Lower lobe of right lung (tissue), 2 donors: ENCODE measurements around the gene STARD9. TPM values are rescaled to one million over a fixed set of nuclear protein-coding genes. Genes with fewer than 3 reads are reported as not detected.

Experiments
- ATAC-seq, 2 donors: fragments of 200-7000 bp; cut with Tn5 transposase; one replicate each; pipeline ENCODE4 v1.9.1; 2020 to 2022; ENCODE audit warnings: mild to moderate bottlenecking in 2 of 2, moderate library complexity in 2 of 2
- DNase-seq: peaks from one replicate; pipeline ENCODE4 v3.0.0-alpha.2; 2020
- H3K27ac ChIP-seq: fragments of 200-600 bp; one replicate; pipeline ENCODE4 v1.8.0; 2022
- H3K27me3 ChIP-seq: fragments of 200-600 bp; one replicate; pipeline ENCODE4 v1.8.0; 2022; ENCODE audit warnings: low read depth
- H3K36me3 ChIP-seq: fragments of 200-600 bp; one replicate; pipeline ENCODE4 v1.8.0; 2022; ENCODE audit warnings: mild to moderate bottlenecking
- H3K4me1 ChIP-seq: fragments of 200-600 bp; one replicate; pipeline ENCODE4 v1.8.0; 2022
- H3K4me3 ChIP-seq: fragments of 200-600 bp; one replicate; pipeline ENCODE4 v1.8.0; 2022; ENCODE audit warnings: mild to moderate bottlenecking
- H3K9me3 ChIP-seq: fragments of 200-600 bp; one replicate; pipeline ENCODE4 v1.8.0; 2022
- CTCF ChIP-seq: fragments of 200-600 bp; IDR thresholded peaks from one replicate; pipeline ENCODE4 v1.8.0; 2022; ENCODE audit warnings: antibody characterized with exemption, mild to moderate bottlenecking
- intact Hi-C: fragments of 100-400 bp; cut with DNase I; formaldehyde crosslinking; loops from one replicate; pipeline ENCODE4 v1.11.0; 2022
- long read RNA-seq: library from polyadenylated mRNA; unstranded; transcript quantifications from one replicate; pipeline ENCODE4 v2.0.0, GENCODE V29; 2021
- total RNA-seq: library from RNA; stranded (reverse); fragmentation: NEBNext Ultra II Directional; extraction: Animal tissue kit (Norgen Biotek cat#: 25700); gene quantifications from one replicate; pipeline ENCODE4 v1.2.1, GENCODE V29; 2021
- donor health status: DM: no; HTN: yes; CAD: no; lungs with severe emphysema.

STARD9 gene
- 21.9 TPM for total RNA-seq
- long read RNA-seq, partial matches to known transcripts, result 11 of 22 reads
- long read RNA-seq, other reads (novel, unspliced or antisense), result 11 of 22 reads

- peak; percentile 99 for DNase-seq
- ATAC-seq, result peak; percentile 98 to 99
- peak within 1 kb of the TSS; percentile 91 for H3K4me3 ChIP-seq
- peak within 1 kb of the TSS; percentile 87 for H3K27ac ChIP-seq
- intact Hi-C loops, result no loop called here
- H3K36me3 ChIP-seq, result no peaks in the 10 kb centered on the region
- no peaks in the 10 kb centered on the region for H3K27me3 ChIP-seq
- no peaks in the 10 kb centered on the region for H3K9me3 ChIP-seq
- peak; percentile 1 for TF ChIP-seq CTCF
- H3K4me1 ChIP-seq, result peaks cover 24% of the 10 kb centered on the region
Measured at GRCh38 chr15:42575188-42576039, at the start of gene STARD9. Gene STARD9, plus strand, starts transcription at chr15:42575606. Its CDS starts 110 bp downstream, at chr15:42575716.

DNA sequence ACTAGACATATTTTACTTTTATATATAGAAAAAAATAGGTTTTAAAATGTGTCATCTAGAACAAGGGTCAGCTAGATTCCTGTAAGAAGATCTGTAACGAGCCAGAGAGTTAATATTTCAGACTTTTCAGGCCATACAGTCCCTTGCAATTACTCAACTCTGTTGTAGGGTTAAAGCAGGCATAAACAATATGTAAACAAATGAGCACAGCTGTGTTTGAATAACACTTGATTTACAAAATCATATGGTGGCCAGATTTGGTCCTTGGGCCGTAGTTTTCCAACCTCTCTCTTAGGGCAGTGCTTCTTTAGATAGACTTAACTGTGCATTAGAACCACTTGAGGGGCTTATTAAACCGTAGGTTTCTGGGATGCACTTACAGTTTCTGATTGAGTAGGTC is 46.4 kb upstream of the STARD9 start:
- ATAC-seq, result no peak
- H3K4me1 ChIP-seq, result no peaks in the 10 kb centered on the region
- no peaks in the 10 kb centered on the region for H3K27me3 ChIP-seq
- intact Hi-C loops, result no loop called here
- no peaks in the 10 kb centered on the region for H3K9me3 ChIP-seq
- no peak for TF ChIP-seq CTCF
- no peak for DNase-seq
- no peak overlapping the region for H3K4me3 ChIP-seq
- H3K36me3 ChIP-seq, result peaks cover 70% of the 10 kb centered on the region
- no peak overlapping the region for H3K27ac ChIP-seq

DNA sequence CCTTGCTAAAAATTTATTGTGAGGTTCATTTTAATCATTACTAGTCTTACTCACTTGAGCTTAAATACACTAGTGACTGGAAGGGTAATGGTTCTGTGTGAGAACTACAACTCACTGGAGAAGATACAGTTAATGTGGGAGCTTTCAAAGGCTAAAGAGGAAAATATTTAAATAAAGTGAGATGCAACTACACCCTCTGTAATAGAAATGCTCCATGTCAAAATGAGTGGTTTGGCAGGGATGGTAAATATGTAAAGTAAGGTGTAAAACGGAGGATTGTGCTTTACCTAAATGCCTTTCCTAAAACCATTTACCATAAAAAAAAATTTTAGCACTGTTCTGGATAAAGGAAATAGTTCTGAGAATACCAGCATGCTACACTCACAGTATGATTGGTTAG is 42.2 kb upstream of the STARD9 start:
- Histone ChIP-seq H3K4me3 (no peak overlapping the region), H3K9me3 (no peaks in the 10 kb centered on the region), H3K27me3 (no peaks in the 10 kb centered on the region), H3K36me3 (peaks cover 89% of the 10 kb centered on the region), H3K27ac (no peak overlapping the region), H3K4me1 (no peaks in the 10 kb centered on the region)
- DNase-seq (no peak), ATAC-seq (no peak)
- no peak for TF ChIP-seq CTCF
- intact Hi-C loops, result no loop called here

GRCh38 chr15:42544853-42545629 is 30.4 kb upstream of the STARD9 start:
- Histone ChIP-seq H3K36me3 (peaks cover 43% of the 10 kb centered on the region), H3K4me3 (no peak overlapping the region), H3K27me3 (no peaks in the 10 kb centered on the region), H3K9me3 (no peaks in the 10 kb centered on the region), H3K27ac (no peak overlapping the region), H3K4me1 (peaks cover 30% of the 10 kb centered on the region)
- intact Hi-C loops, result no loop called here
- ATAC-seq (no peak), DNase-seq (no peak)
- no peak for TF ChIP-seq CTCF

- no peak for TF ChIP-seq CTCF
- ATAC-seq (peak; percentile 24 to 39), DNase-seq (no peak)
- Histone ChIP-seq H3K4me1 (peaks cover 34% of the 10 kb centered on the region), H3K27me3 (no peaks in the 10 kb centered on the region), H3K4me3 (peak overlapping the region; percentile 84), H3K27ac (peak overlapping the region; percentile 92), H3K9me3 (no peaks in the 10 kb centered on the region), H3K36me3 (peaks cover 23% of the 10 kb centered on the region)
- intact Hi-C loops, result no loop called here
Measured at GRCh38 chr15:42547918-42548248, 27.5 kb upstream of the STARD9 start.
